SK-N-SH (cell line): ENCODE measurements around the gene CENPP. TPM values are rescaled to one million over a fixed set of nuclear protein-coding genes. Genes with fewer than 3 reads are reported as not detected.

ENCODE experiments used
- CTCF ChIA-PET: fragments of 300-600, 350-600 bp; formaldehyde crosslinking; extraction: SDS; loops from one replicate; lab custom pipeline; 2021; lab: Yijun Ruan, JAX
- POLR2A ChIA-PET: fragments of 350-600 bp; sonication (Branson Sonifier 250); formaldehyde crosslinking; extraction: SDS; loops from one replicate; lab custom pipeline; 2020; ENCODE audit warnings: antibody characterized with exemption, inconsistent platforms; lab: Yijun Ruan, JAX
- DNase-seq: peaks from one replicate; pipeline ENCODE4 v3.0.0; 2012
- H2AFZ ChIP-seq: fragments of 200-600 bp; sonication (generic); 2 replicates; pipeline ENCODE4 v1.8.1; 2016; ENCODE audit warnings: antibody characterized with exemption, mild to moderate bottlenecking, low read depth
- H3F3A ChIP-seq: fragments of 200-600 bp; sonication (generic); replicated peaks from 2 replicates; pipeline ENCODE3; 2016; ENCODE audit warnings: antibody characterized with exemption, mild to moderate bottlenecking; ENCODE audit not compliant: insufficient read depth
- H3K27ac ChIP-seq, 2 experiments: fragments of 200-500 bp in 1 of 2; fragments of 200-600 bp in 1 of 2; sonication (Bioruptor generic) in 1 of 2; sonication (generic), shearing (Covaris generic) in 1 of 2; 2 replicates each; pipeline versions ENCODE4 v1.5.1 to v1.6.1; 2014 to 2016; ENCODE audit warnings: low read depth in 2 of 2, inconsistent platforms in 1 of 2, low read length in 1 of 2, mild to moderate bottlenecking in 1 of 2, mixed read lengths in 1 of 2
- H3K27me3 ChIP-seq: fragments of 200-600 bp; sonication (generic), shearing (Covaris generic); 2 replicates; pipeline ENCODE4 v1.6.1; 2016; ENCODE audit warnings: mixed run types; ENCODE audit not compliant: insufficient read depth
- H3K36me3 ChIP-seq, 2 experiments: fragments of 200-500 bp in 1 of 2; fragments of 200-600 bp in 1 of 2; sonication (Bioruptor generic) in 1 of 2; sonication (generic) in 1 of 2; replicated peaks in 1 of 2; 2 replicates each; pipeline versions ENCODE3 to v1.5.1; 2014 to 2016; ENCODE audit warnings: low read length in 1 of 2, mild to moderate bottlenecking in 1 of 2; ENCODE audit not compliant: insufficient read depth in 2 of 2, control insufficient read depth in 1 of 2
- H3K4me1 ChIP-seq, 2 experiments: fragments of 200-500 bp in 1 of 2; fragments of 200-600 bp in 1 of 2; sonication (Bioruptor generic) in 1 of 2; sonication (generic), shearing (Covaris generic) in 1 of 2; 2 replicates each; pipeline versions ENCODE4 v1.5.1 to v1.6.1; 2014 to 2016; ENCODE audit warnings: low read depth in 1 of 2, low read length in 1 of 2, mixed run types in 1 of 2; ENCODE audit not compliant: insufficient read depth in 2 of 2, control insufficient read depth in 1 of 2
- H3K4me2 ChIP-seq: fragments of 200-600 bp; sonication (generic), shearing (Covaris generic); 2 replicates; pipeline ENCODE4 v1.6.1; 2017; ENCODE audit warnings: mixed run types
- H3K4me3 ChIP-seq, 2 experiments: fragments of 200-500 bp in 1 of 2; fragments of 200-600 bp in 1 of 2; sonication (Bioruptor generic) in 1 of 2; sonication (generic), shearing (Covaris generic) in 1 of 2; 2 replicates each; pipeline versions ENCODE4 v1.5.1 to v1.8.1; 2014 to 2016; ENCODE audit warnings: low read depth in 2 of 2, inconsistent platforms in 1 of 2, low read length in 1 of 2, mild to moderate bottlenecking in 1 of 2, mixed read lengths in 1 of 2, moderate library complexity in 1 of 2
- H3K79me2 ChIP-seq: fragments of 200-600 bp; sonication (generic); 2 replicates; pipeline ENCODE4 v1.8.1; 2017; ENCODE audit warnings: mild to moderate bottlenecking; ENCODE audit not compliant: insufficient read depth
- H3K9ac ChIP-seq: fragments of 200-600 bp; sonication (generic); 2 replicates; pipeline ENCODE4 v1.6.1; 2017; ENCODE audit warnings: mixed run types
- H3K9me2 ChIP-seq: fragments of 200-600 bp; sonication (generic); 2 replicates; pipeline ENCODE4 v1.6.1; 2017; ENCODE audit warnings: mixed run types
- H3K9me3 ChIP-seq: fragments of 200-600 bp; sonication (generic); 2 replicates; pipeline ENCODE4 v1.6.1; 2017; ENCODE audit warnings: mixed run types, mild to moderate bottlenecking, moderate library complexity
- H4K20me1 ChIP-seq: fragments of 200-600 bp; sonication (generic); 2 replicates; pipeline ENCODE4 v1.6.1; 2017; ENCODE audit warnings: mild to moderate bottlenecking, mixed run types; ENCODE audit not compliant: insufficient read depth
- CHD2 ChIP-seq: fragments of 150-350 bp; IDR thresholded peaks from 2 replicates; pipeline ENCODE4 v1.6.1; 2018; ENCODE audit warnings: low read length; ENCODE audit not compliant: partially characterized antibody
- ELF1 ChIP-seq: IDR thresholded peaks from 2 replicates; pipeline ENCODE4 v1.4.0; 2012
- EP300 ChIP-seq, 2 experiments: IDR thresholded peaks; 2 replicates each; pipeline versions ENCODE4 v1.4.0 to v1.6.1; 2012; ENCODE audit warnings: borderline replicate concordance in 1 of 2, low read depth in 1 of 2, low read length in 1 of 2
- GABPA ChIP-seq: IDR thresholded peaks from 2 replicates; pipeline ENCODE4 v1.4.0; 2012; ENCODE audit warnings: low read depth, mild to moderate bottlenecking
- JUND ChIP-seq: IDR thresholded peaks from 2 replicates; pipeline ENCODE4 v1.4.0; 2012
- MXI1 ChIP-seq: IDR thresholded peaks from 2 replicates; pipeline ENCODE4 v1.6.1; 2012; ENCODE audit warnings: mild to moderate bottlenecking, low read depth, low read length, improper control_type of control experiment
- NFIC ChIP-seq: IDR thresholded peaks from 2 replicates; pipeline ENCODE4 v1.4.0; 2012; ENCODE audit warnings: borderline replicate concordance
- POLR2AphosphoS5 ChIP-seq: IDR thresholded peaks from 2 replicates; pipeline ENCODE4 v1.6.1; 2012; ENCODE audit warnings: low read depth, low read length
- RAD21 ChIP-seq: IDR thresholded peaks from 2 replicates; pipeline ENCODE4 v1.6.1; 2012; ENCODE audit warnings: mild to moderate bottlenecking, low read length
- RXRA ChIP-seq: IDR thresholded peaks from 2 replicates; pipeline ENCODE4 v1.4.0; 2012; ENCODE audit warnings: low read depth, mild to moderate bottlenecking, borderline replicate concordance
- SMC3 ChIP-seq: IDR thresholded peaks from 2 replicates; pipeline ENCODE4 v1.6.1; 2012; ENCODE audit warnings: low read depth, low read length, improper control_type of control experiment
- TEAD4 ChIP-seq: IDR thresholded peaks from 2 replicates; pipeline ENCODE4 v1.4.0; 2012; ENCODE audit warnings: mild to moderate bottlenecking, borderline replicate concordance; ENCODE audit not compliant: insufficient read depth
- YY1 ChIP-seq: IDR thresholded peaks from 2 replicates; pipeline ENCODE4 v1.4.0; 2012; ENCODE audit warnings: low read depth, mild to moderate bottlenecking
- ZBTB33 ChIP-seq: IDR thresholded peaks from 2 replicates; pipeline ENCODE4 v1.4.0; 2012; ENCODE audit warnings: low read depth, borderline replicate concordance
- WGBS: methylation state at CpG from one replicate; pipeline ENCODE4 v1.1.6; 2017; ENCODE audit warnings: low lambda C conversion rate; 5-methylcytosine and 5-hydroxymethylcytosine counted together
- polyA plus RNA-seq, 3 experiments: library from polyadenylated mRNA; depleted of rRNA; stranded (reverse); fragments of >200 nt; gene quantifications; 2 replicates each; pipeline ENCODE4 v1.2.3, GENCODE V29; 2012
- TF ChIP-seq, protein P1 (sequence below): IDR thresholded peaks from 2 replicates; pipeline ENCODE4; 2012
- TF ChIP-seq, protein P2 (sequence below): fragments of 150-350 bp; IDR thresholded peaks from 2 replicates; pipeline ENCODE4 v1.6.1; 2016; ENCODE audit warnings: mild to moderate bottlenecking, low read depth, low read length
- TF ChIP-seq, protein P3 (sequence below): fragments of 150-350 bp; IDR thresholded peaks from 2 replicates; pipeline ENCODE4 v1.6.1; 2017; ENCODE audit warnings: antibody characterized with exemption, low read length, low read depth, borderline replicate concordance
- TF ChIP-seq, protein P4 (sequence below): IDR thresholded peaks from 2 replicates; pipeline ENCODE4 v1.4.0; 2012; ENCODE audit warnings: low read depth
- TF ChIP-seq, protein P5 (sequence below): fragments of 200-600 bp; sonication (generic); IDR thresholded peaks from 2 replicates; pipeline ENCODE4 v1.6.1; 2017; ENCODE audit warnings: antibody characterized with exemption, mild to moderate bottlenecking, moderate library complexity

Gene CENPP
- polyA plus RNA-seq, 1 of the 3 experiments (the other 2 are of a cell fraction) = 1.3 TPM

- TF ChIP-seq EP300 (IDR thresholded peaks at IDR 0.05; ENCODE audit: borderline replicate concordance in 1 of 2, low read depth in 1 of 2, low read length in 1 of 2) (no peak), NFIC (no peak), CHD2 (no peak), RAD21 (no peak), YY1 (no peak), ELF1 (no peak)
Observed at GRCh38 chr9:92476962-92477361, 151.2 kb downstream of the CENPP start (continued).

- ChIA-PET POLR2A (no interaction called here), CTCF (interaction anchor here (1.2 kb wide), 1 partner anchor 23 kb away, joined by 5 read pairs; no protein-coding TSS in a partner anchor)
- no peak for TF ChIP-seq ZBTB33
- no peak for TF ChIP-seq EP300 (IDR thresholded peaks at IDR 0.05; ENCODE audit: borderline replicate concordance in 1 of 2, low read depth in 1 of 2, low read length in 1 of 2)
- TF ChIP-seq RAD21 = no peak
- TF ChIP-seq JUND = no peak
- no peak for TF ChIP-seq MXI1
- TF ChIP-seq, protein P1, sequence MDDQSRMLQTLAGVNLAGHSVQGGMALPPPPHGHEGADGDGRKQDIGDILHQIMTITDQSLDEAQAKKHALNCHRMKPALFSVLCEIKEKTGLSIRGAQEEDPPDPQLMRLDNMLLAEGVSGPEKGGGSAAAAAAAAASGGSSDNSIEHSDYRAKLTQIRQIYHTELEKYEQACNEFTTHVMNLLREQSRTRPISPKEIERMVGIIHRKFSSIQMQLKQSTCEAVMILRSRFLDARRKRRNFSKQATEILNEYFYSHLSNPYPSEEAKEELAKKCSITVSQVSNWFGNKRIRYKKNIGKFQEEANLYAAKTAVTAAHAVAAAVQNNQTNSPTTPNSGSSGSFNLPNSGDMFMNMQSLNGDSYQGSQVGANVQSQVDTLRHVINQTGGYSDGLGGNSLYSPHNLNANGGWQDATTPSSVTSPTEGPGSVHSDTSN = no peak
- TF ChIP-seq SMC3 = no peak
- Histone ChIP-seq H3K27ac (peak overlapping the region in 1 of 2 experiments; percentile 89; a peak in 2 of 4 replicates), H3F3A (peaks cover 8% of the 10 kb centered on the region), H3K4me3 (no peak overlapping the region), H3K4me2 (no peak overlapping the region), H3K79me2 (no peaks in the 10 kb centered on the region), H4K20me1 (no peaks in the 10 kb centered on the region), H3K9ac (no peak overlapping the region), H2AFZ (no peak overlapping the region), H3K9me3 (no peaks in the 10 kb centered on the region), H3K36me3 (no peaks in the 10 kb centered on the region), H3K9me2 (no peaks in the 10 kb centered on the region), H3K27me3 (no peaks in the 10 kb centered on the region), H3K4me1 (peaks cover 17 to 28% of the 10 kb centered on the region in 2 experiments)
- no peak for DNase-seq
- 98% methylated on average over 7 of the region's 7 CpGs for WGBS
Observed at GRCh38 chr9:92478783-92479182, 153.0 kb downstream of the CENPP start.

GRCh38 chr9:92479346-92479745, 153.6 kb downstream of the CENPP start:
- H3K4me3 ChIP-seq = no peak overlapping the region
- H4K20me1 ChIP-seq = no peaks in the 10 kb centered on the region
- H3K9ac ChIP-seq = no peak overlapping the region
- peaks cover 8% of the 10 kb centered on the region for H3F3A ChIP-seq
- ChIA-PET POLR2A (no interaction called here), CTCF (interaction anchor here (1.1 to 1.2 kb wide), 2 partner anchors 16 to 23 kb away, joined by 3 to 5 read pairs; no protein-coding TSS in a partner anchor)
- no peak for DNase-seq
- no peak overlapping the region for H2AFZ ChIP-seq
- no peaks in the 10 kb centered on the region for H3K9me2 ChIP-seq
- H3K27me3 ChIP-seq = no peaks in the 10 kb centered on the region
- H3K79me2 ChIP-seq = no peaks in the 10 kb centered on the region
- TF ChIP-seq CHD2 = no peak
- TF ChIP-seq, protein P2, sequence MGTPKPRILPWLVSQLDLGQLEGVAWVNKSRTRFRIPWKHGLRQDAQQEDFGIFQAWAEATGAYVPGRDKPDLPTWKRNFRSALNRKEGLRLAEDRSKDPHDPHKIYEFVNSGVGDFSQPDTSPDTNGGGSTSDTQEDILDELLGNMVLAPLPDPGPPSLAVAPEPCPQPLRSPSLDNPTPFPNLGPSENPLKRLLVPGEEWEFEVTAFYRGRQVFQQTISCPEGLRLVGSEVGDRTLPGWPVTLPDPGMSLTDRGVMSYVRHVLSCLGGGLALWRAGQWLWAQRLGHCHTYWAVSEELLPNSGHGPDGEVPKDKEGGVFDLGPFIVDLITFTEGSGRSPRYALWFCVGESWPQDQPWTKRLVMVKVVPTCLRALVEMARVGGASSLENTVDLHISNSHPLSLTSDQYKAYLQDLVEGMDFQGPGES = no peak
- TF ChIP-seq ELF1 = no peak
- TF ChIP-seq GABPA = no peak
- TF ChIP-seq POLR2AphosphoS5 = no peak
- no peak for TF ChIP-seq RXRA
- no peak for TF ChIP-seq SMC3
- TF ChIP-seq, protein P3, sequence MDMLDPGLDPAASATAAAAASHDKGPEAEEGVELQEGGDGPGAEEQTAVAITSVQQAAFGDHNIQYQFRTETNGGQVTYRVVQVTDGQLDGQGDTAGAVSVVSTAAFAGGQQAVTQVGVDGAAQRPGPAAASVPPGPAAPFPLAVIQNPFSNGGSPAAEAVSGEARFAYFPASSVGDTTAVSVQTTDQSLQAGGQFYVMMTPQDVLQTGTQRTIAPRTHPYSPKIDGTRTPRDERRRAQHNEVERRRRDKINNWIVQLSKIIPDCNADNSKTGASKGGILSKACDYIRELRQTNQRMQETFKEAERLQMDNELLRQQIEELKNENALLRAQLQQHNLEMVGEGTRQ = no peak
- TF ChIP-seq NFIC = no peak
- TF ChIP-seq, protein P4, sequence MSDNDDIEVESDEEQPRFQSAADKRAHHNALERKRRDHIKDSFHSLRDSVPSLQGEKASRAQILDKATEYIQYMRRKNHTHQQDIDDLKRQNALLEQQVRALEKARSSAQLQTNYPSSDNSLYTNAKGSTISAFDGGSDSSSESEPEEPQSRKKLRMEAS = no peak
- no peak for TF ChIP-seq TEAD4
- TF ChIP-seq, protein P5, sequence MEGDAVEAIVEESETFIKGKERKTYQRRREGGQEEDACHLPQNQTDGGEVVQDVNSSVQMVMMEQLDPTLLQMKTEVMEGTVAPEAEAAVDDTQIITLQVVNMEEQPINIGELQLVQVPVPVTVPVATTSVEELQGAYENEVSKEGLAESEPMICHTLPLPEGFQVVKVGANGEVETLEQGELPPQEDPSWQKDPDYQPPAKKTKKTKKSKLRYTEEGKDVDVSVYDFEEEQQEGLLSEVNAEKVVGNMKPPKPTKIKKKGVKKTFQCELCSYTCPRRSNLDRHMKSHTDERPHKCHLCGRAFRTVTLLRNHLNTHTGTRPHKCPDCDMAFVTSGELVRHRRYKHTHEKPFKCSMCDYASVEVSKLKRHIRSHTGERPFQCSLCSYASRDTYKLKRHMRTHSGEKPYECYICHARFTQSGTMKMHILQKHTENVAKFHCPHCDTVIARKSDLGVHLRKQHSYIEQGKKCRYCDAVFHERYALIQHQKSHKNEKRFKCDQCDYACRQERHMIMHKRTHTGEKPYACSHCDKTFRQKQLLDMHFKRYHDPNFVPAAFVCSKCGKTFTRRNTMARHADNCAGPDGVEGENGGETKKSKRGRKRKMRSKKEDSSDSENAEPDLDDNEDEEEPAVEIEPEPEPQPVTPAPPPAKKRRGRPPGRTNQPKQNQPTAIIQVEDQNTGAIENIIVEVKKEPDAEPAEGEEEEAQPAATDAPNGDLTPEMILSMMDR = no peak
- TF ChIP-seq RAD21 = no peak
- H3K4me1 ChIP-seq = peaks cover 17 to 34% of the 10 kb centered on the region in 2 experiments
- H3K27ac ChIP-seq = peak overlapping the region; percentile 59 to 89; a peak in 2 of 4 replicates
- H3K36me3 ChIP-seq = no peaks in the 10 kb centered on the region
- no peaks in the 10 kb centered on the region for H3K9me3 ChIP-seq
- H3K4me2 ChIP-seq = no peak overlapping the region
